ENCODE data around the gene KIRREL3.
"Not testable (repeated sequence)": the region's sequence is repeated elsewhere in the genome, so short reads cannot be mapped to it uniquely, and the experiment has no call there.

Gene KIRREL3

GRCh38 chr11:126989942-126990715, 10.4 kb downstream of the KIRREL3 start:
- H3K36me3 Mint-ChIP-seq, result no peaks in the 10 kb centered on the region
- H3K27ac Mint-ChIP-seq, result no peak overlapping the region
- ATAC-seq, result peak; percentile 66
- H3K9me3 Mint-ChIP-seq, result no peaks in the 10 kb centered on the region
- peak; percentile 49 to 74 for DNase-seq (ENCODE audit: low spot score in 2 of 2)
- H3K4me3 Mint-ChIP-seq, result no peak overlapping the region
- peaks cover 5% of the 10 kb centered on the region for H3K4me1 Mint-ChIP-seq

GRCh38 chr11:126988655-126989054, 11.9 kb downstream of the KIRREL3 start:
- Mint-ChIP-seq H3K4me3 (no peak overlapping the region), H3K36me3 (no peaks in the 10 kb centered on the region), H3K27ac (no peak overlapping the region), H3K9me3 (no peaks in the 10 kb centered on the region), H3K4me1 (peaks cover 5% of the 10 kb centered on the region)
- DNase-seq (ENCODE audit: low spot score in 2 of 2) (no peak), ATAC-seq (no peak)

- ATAC-seq, result no peak
- no peak overlapping the region for H3K27ac Mint-ChIP-seq
Measured at GRCh38 chr11:126981635-126982034, 18.9 kb downstream of the KIRREL3 start.

GRCh38 chr11:126978911-126979310, 21.7 kb downstream of the KIRREL3 start:
- DNase-seq (ENCODE audit: low spot score in 2 of 2), result no peak
- H3K36me3 Mint-ChIP-seq, result no peaks in the 10 kb centered on the region
- no peak for ATAC-seq
- H3K9me3 Mint-ChIP-seq, result no peaks in the 10 kb centered on the region
- no peak overlapping the region for H3K4me3 Mint-ChIP-seq
- H3K27ac Mint-ChIP-seq, result no peak overlapping the region
- no peaks in the 10 kb centered on the region for H3K4me1 Mint-ChIP-seq

More at GRCh38 chr11:126981635-126982034, 18.9 kb downstream of the KIRREL3 start:
- Mint-ChIP-seq H3K36me3 (no peaks in the 10 kb centered on the region), H3K4me3 (no peak overlapping the region), H3K9me3 (no peaks in the 10 kb centered on the region), H3K4me1 (no peaks in the 10 kb centered on the region)
- DNase-seq (ENCODE audit: low spot score in 2 of 2), result no peak

GRCh38 chr11:126978165-126978564, 22.4 kb downstream of the KIRREL3 start:
- Mint-ChIP-seq H3K4me1 (no peaks in the 10 kb centered on the region), H3K27ac (no peak overlapping the region), H3K9me3 (no peaks in the 10 kb centered on the region), H3K36me3 (no peaks in the 10 kb centered on the region), H3K4me3 (no peak overlapping the region)
- no peak for ATAC-seq
- DNase-seq (ENCODE audit: low spot score in 2 of 2), result no peak

GRCh38 chr11:126973051-126973450, 27.5 kb downstream of the KIRREL3 start:
- Mint-ChIP-seq H3K4me3 (no peak overlapping the region), H3K36me3 (no peaks in the 10 kb centered on the region), H3K9me3 (peaks cover 3% of the 10 kb centered on the region), H3K4me1 (peaks cover 6% of the 10 kb centered on the region), H3K27ac (no peak overlapping the region)
- ATAC-seq (no peak), DNase-seq (ENCODE audit: low spot score in 2 of 2) (no peak)

- H3K9me3 Mint-ChIP-seq, result peaks cover 3% of the 10 kb centered on the region
- H3K27ac Mint-ChIP-seq, result no peak overlapping the region
- H3K4me1 Mint-ChIP-seq, result peaks cover 6% of the 10 kb centered on the region
- DNase-seq (ENCODE audit: low spot score in 2 of 2) (no peak), ATAC-seq (no peak)
- H3K36me3 Mint-ChIP-seq, result no peaks in the 10 kb centered on the region
- H3K4me3 Mint-ChIP-seq, result no peak overlapping the region
Measured at GRCh38 chr11:126971305-126971704, 29.3 kb downstream of the KIRREL3 start.

- Mint-ChIP-seq H3K4me1 (peaks cover 6% of the 10 kb centered on the region), H3K36me3 (no peaks in the 10 kb centered on the region), H3K9me3 (peaks cover 3% of the 10 kb centered on the region), H3K27ac (no peak overlapping the region), H3K4me3 (no peak overlapping the region)
- peak; percentile 61 for ATAC-seq
- no peak for DNase-seq (ENCODE audit: low spot score in 2 of 2)
Measured at GRCh38 chr11:126969865-126970479, 30.6 kb downstream of the KIRREL3 start.

GRCh38 chr11:126968915-126969314, 31.7 kb downstream of the KIRREL3 start:
- ATAC-seq (peak; percentile 71), DNase-seq (ENCODE audit: low spot score in 2 of 2) (no peak)
- no peak overlapping the region for H3K4me3 Mint-ChIP-seq
- no peak overlapping the region for H3K27ac Mint-ChIP-seq
- H3K9me3 Mint-ChIP-seq, result peaks cover 3% of the 10 kb centered on the region
- H3K36me3 Mint-ChIP-seq, result no peaks in the 10 kb centered on the region
- H3K4me1 Mint-ChIP-seq, result peaks cover 6% of the 10 kb centered on the region

- Mint-ChIP-seq H3K27ac (no peak overlapping the region), H3K9me3 (no peaks in the 10 kb centered on the region), H3K4me1 (peaks cover 6% of the 10 kb centered on the region), H3K4me3 (no peak overlapping the region), H3K36me3 (no peaks in the 10 kb centered on the region)
- DNase-seq (ENCODE audit: low spot score in 2 of 2) (no peak), ATAC-seq (no peak)
Measured at GRCh38 chr11:126965331-126965730, 35.2 kb downstream of the KIRREL3 start.

- DNase-seq (ENCODE audit: low spot score in 2 of 2) (no peak), ATAC-seq (no peak)
- Mint-ChIP-seq H3K36me3 (no peaks in the 10 kb centered on the region), H3K27ac (no peak overlapping the region), H3K9me3 (no peaks in the 10 kb centered on the region), H3K4me1 (no peaks in the 10 kb centered on the region), H3K4me3 (no peak overlapping the region)
Measured at GRCh38 chr11:126963603-126964363, 36.8 kb downstream of the KIRREL3 start.

- DNase-seq (ENCODE audit: low spot score in 2 of 2) (no peak), ATAC-seq (no peak)
- H3K9me3 Mint-ChIP-seq, result no peaks in the 10 kb centered on the region
- no peaks in the 10 kb centered on the region for H3K4me1 Mint-ChIP-seq
- H3K36me3 Mint-ChIP-seq, result no peaks in the 10 kb centered on the region
- no peak overlapping the region for H3K4me3 Mint-ChIP-seq
- no peak overlapping the region for H3K27ac Mint-ChIP-seq
Measured at GRCh38 chr11:126963115-126963514, 37.5 kb downstream of the KIRREL3 start.

GRCh38 chr11:126959700-126960099, 40.9 kb downstream of the KIRREL3 start:
- DNase-seq (ENCODE audit: low spot score in 2 of 2), result no peak
- ATAC-seq, result no peak
- no peak overlapping the region for H3K4me3 Mint-ChIP-seq
- H3K27ac Mint-ChIP-seq, result no peak overlapping the region
- no peaks in the 10 kb centered on the region for H3K36me3 Mint-ChIP-seq
- H3K9me3 Mint-ChIP-seq, result no peaks in the 10 kb centered on the region
- no peaks in the 10 kb centered on the region for H3K4me1 Mint-ChIP-seq

- H3K36me3 Mint-ChIP-seq, result no peaks in the 10 kb centered on the region
- H3K9me3 Mint-ChIP-seq, result no peaks in the 10 kb centered on the region
- DNase-seq (ENCODE audit: low spot score in 2 of 2) (no peak), ATAC-seq (no peak)
- no peak overlapping the region for H3K27ac Mint-ChIP-seq
- no peaks in the 10 kb centered on the region for H3K4me1 Mint-ChIP-seq
- H3K4me3 Mint-ChIP-seq, result no peak overlapping the region
Measured at GRCh38 chr11:126956635-126957034, 43.9 kb downstream of the KIRREL3 start.

- H3K4me3 Mint-ChIP-seq; DNase-seq (ENCODE audit: low spot score in 2 of 2); ATAC-seq; H3K9me3 Mint-ChIP-seq; H3K27ac Mint-ChIP-seq; H3K4me1 Mint-ChIP-seq; H3K36me3 Mint-ChIP-seq: not testable (repeated sequence)
Measured at GRCh38 chr11:126952533-126952932, 48.0 kb downstream of the KIRREL3 start.

- Mint-ChIP-seq H3K27ac (no peak overlapping the region), H3K9me3 (no peaks in the 10 kb centered on the region), H3K36me3 (no peaks in the 10 kb centered on the region), H3K4me3 (no peak overlapping the region), H3K4me1 (no peaks in the 10 kb centered on the region)
- ATAC-seq (no peak), DNase-seq (ENCODE audit: low spot score in 2 of 2) (no peak)
Measured at GRCh38 chr11:126951465-126951864, 49.1 kb downstream of the KIRREL3 start.

All from stimulated activated effector memory CD8-positive, alpha-beta T cell treated with anti-CD3 and anti-CD28 coated beads, Interleukin-12 subunit alpha, Interleukin-12 subunit beta, amount 100 ng/mL, for 72 hours (primary cell).